Measurements from ENCODE around the gene NFYA. TPM values are rescaled to one million over a fixed set of nuclear protein-coding genes. Genes with fewer than 3 reads are reported as not detected.

Gene NFYA
- total and polyA plus RNA-seq, 2 of the 13 experiments (the other 11 are each of a cell fraction or from before 2014, with no cell fraction given): 16.0 to 22.9 TPM

DNA sequence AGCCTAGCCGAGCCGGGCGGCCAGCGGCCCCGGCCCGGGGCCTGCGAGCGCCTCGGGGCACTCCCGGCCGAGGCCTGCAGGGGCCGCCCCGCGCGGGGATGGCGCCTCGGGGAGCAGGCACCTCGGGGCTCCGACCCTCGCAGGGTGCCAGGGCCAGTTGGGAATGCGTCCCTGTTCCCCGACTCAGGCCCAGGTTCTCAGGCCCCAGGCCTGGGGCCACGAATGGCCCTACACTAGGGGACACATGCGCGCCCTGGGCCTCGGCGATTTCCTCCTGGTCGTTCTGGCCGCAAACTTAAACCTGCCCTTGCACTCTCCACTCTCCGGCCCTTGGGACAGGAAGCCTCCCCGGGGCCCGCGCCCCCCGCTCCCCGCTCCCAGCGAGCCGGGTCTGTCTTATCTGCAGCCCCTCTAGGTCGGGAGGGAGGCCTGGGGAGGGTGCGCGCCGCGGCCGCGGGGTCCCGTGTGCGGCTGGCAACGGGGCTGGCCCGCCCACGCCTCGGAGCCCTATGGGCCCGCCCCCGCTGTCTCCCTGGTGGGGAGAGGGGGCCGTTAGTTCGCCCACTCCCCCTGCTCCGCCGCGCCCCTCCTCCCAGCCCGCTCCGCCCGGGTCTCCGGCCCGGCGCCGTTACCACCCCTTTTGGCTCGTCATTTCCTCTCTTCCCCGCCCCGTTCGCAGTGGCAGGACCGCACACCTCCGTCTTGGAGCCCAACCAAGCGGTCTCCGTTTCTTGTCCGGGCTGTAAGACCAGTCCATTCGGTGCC lies 611 bp downstream of the NFYA start (continued):
- no peak; the same call in 1 of the 2 replicates for TF ChIP-seq NFYB (CRISPR knock-in tag; IDR thresholded peaks at IDR 0.05)
- no peak for TF ChIP-seq NAIF1 (CRISPR knock-in tag; IDR thresholded peaks at IDR 0.05; ENCODE audit: borderline replicate concordance)
- TF ChIP-seq ZNF672 (CRISPR knock-in tag; IDR thresholded peaks at IDR 0.05): no peak
- no peak for TF ChIP-seq ZNF562 (CRISPR knock-in tag; IDR thresholded peaks at IDR 0.05; ENCODE audit: borderline replicate concordance)
- TF ChIP-seq, protein P1, sequence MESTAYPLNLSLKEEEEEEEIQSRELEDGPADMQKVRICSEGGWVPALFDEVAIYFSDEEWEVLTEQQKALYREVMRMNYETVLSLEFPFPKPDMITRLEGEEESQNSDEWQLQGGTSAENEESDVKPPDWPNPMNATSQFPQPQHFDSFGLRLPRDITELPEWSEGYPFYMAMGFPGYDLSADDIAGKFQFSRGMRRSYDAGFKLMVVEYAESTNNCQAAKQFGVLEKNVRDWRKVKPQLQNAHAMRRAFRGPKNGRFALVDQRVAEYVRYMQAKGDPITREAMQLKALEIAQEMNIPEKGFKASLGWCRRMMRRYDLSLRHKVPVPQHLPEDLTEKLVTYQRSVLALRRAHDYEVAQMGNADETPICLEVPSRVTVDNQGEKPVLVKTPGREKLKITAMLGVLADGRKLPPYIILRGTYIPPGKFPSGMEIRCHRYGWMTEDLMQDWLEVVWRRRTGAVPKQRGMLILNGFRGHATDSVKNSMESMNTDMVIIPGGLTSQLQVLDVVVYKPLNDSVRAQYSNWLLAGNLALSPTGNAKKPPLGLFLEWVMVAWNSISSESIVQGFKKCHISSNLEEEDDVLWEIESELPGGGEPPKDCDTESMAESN (CRISPR knock-in tag; conservative IDR thresholded peaks at IDR 0.05): 0 out of 2 replicates have a peak, but pooled peaks have one; percentile 5
- peak; percentile 72; the same call in 1 of the 2 replicates for TF ChIP-seq ZNF34 (CRISPR knock-in tag; IDR thresholded peaks at IDR 0.05; ENCODE audit: borderline replicate concordance)
- TF ChIP-seq ZSCAN9 (CRISPR knock-in tag; IDR thresholded peaks at IDR 0.05; ENCODE audit: borderline replicate concordance): no peak
- TF ChIP-seq HHEX (CRISPR knock-in tag; IDR thresholded peaks at IDR 0.05): no peak
- TF ChIP-seq FOXC1 (CRISPR knock-in tag; IDR thresholded peaks at IDR 0.05; ENCODE audit: borderline replicate concordance): no peak; the same call in 1 of the 2 replicates
- no peak for TF ChIP-seq TCF12 (IDR thresholded peaks at IDR 0.05)
- TF ChIP-seq TCF12 (CRISPR knock-in tag; IDR thresholded peaks at IDR 0.05): peak; percentile 85; the same call in 1 of the 2 replicates
- TF ChIP-seq, protein P2, sequence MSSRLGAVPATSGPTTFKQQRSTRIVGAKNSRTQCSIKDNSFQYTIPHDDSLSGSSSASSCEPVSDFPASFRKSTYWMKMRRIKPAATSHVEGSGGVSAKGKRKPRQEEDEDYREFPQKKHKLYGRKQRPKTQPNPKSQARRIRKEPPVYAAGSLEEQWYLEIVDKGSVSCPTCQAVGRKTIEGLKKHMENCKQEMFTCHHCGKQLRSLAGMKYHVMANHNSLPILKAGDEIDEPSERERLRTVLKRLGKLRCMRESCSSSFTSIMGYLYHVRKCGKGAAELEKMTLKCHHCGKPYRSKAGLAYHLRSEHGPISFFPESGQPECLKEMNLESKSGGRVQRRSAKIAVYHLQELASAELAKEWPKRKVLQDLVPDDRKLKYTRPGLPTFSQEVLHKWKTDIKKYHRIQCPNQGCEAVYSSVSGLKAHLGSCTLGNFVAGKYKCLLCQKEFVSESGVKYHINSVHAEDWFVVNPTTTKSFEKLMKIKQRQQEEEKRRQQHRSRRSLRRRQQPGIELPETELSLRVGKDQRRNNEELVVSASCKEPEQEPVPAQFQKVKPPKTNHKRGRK (CRISPR knock-in tag; IDR thresholded peaks at IDR 0.05): no peak
- TF ChIP-seq ZSCAN20 (CRISPR knock-in tag; IDR thresholded peaks at IDR 0.05; ENCODE audit: borderline replicate concordance): 0 out of 2 replicates have a peak, but pooled peaks have one; percentile 43
- TF ChIP-seq, protein P3, sequence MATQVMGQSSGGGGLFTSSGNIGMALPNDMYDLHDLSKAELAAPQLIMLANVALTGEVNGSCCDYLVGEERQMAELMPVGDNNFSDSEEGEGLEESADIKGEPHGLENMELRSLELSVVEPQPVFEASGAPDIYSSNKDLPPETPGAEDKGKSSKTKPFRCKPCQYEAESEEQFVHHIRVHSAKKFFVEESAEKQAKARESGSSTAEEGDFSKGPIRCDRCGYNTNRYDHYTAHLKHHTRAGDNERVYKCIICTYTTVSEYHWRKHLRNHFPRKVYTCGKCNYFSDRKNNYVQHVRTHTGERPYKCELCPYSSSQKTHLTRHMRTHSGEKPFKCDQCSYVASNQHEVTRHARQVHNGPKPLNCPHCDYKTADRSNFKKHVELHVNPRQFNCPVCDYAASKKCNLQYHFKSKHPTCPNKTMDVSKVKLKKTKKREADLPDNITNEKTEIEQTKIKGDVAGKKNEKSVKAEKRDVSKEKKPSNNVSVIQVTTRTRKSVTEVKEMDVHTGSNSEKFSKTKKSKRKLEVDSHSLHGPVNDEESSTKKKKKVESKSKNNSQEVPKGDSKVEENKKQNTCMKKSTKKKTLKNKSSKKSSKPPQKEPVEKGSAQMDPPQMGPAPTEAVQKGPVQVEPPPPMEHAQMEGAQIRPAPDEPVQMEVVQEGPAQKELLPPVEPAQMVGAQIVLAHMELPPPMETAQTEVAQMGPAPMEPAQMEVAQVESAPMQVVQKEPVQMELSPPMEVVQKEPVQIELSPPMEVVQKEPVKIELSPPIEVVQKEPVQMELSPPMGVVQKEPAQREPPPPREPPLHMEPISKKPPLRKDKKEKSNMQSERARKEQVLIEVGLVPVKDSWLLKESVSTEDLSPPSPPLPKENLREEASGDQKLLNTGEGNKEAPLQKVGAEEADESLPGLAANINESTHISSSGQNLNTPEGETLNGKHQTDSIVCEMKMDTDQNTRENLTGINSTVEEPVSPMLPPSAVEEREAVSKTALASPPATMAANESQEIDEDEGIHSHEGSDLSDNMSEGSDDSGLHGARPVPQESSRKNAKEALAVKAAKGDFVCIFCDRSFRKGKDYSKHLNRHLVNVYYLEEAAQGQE (IDR thresholded peaks at IDR 0.05; ENCODE audit: borderline replicate concordance in 1 of 2, low read depth in 1 of 2, low read length in 2 of 2): no peak
- TF ChIP-seq, protein P4, sequence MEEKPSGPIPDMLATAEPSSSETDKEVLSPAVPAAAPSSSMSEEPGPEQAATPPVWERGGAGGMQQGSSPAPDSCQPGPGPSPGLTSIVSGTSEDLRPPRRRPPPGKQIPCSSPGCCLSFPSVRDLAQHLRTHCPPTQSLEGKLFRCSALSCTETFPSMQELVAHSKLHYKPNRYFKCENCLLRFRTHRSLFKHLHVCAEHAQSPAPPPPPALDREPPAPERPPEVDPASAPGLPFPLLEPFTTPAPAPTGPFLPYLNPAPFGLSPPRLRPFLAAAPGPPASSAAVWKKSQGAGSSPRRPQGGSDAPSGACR (CRISPR knock-in tag; IDR thresholded peaks at IDR 0.05): peak; percentile 75; the same call in 1 of the 2 replicates
- TF ChIP-seq RXRA (CRISPR knock-in tag; IDR thresholded peaks at IDR 0.05): no peak; the same call in 1 of the 2 replicates
- TF ChIP-seq ZNF556 (CRISPR knock-in tag; IDR thresholded peaks at IDR 0.05; ENCODE audit: borderline replicate concordance): no peak; the same call in 1 of the 2 replicates
- no peak; the same call in none of the 2 replicates for TF ChIP-seq ZNF777 (CRISPR knock-in tag; IDR thresholded peaks at IDR 0.05)
- TF ChIP-seq ATAD3A (CRISPR knock-in tag; IDR thresholded peaks at IDR 0.05): no peak
- no peak for TF ChIP-seq HMGA1 (CRISPR knock-in tag; conservative IDR thresholded peaks at IDR 0.05)
- no peak for TF ChIP-seq TAF15 (IDR thresholded peaks at IDR 0.05; ENCODE audit: low read depth, low read length, poor library complexity, severe bottlenecking)
- no peak for TF ChIP-seq ZSCAN12 (CRISPR knock-in tag; IDR thresholded peaks at IDR 0.05)
